GM15510 (cell line): ENCODE measurements around the gene POU2F1.

Experiments used
- POLR2A ChIP-seq: IDR thresholded peaks from 3 replicates; pipeline ENCODE4 v1.6.1; 2011; ENCODE audit warnings: borderline replicate concordance; ENCODE audit not compliant: insufficient read length; ENCODE audit errors: extremely low read depth

The POU2F1 gene

GRCh38 chr1:167388976-167389375 lies 168.3 kb downstream of the POU2F1 start:
- TF ChIP-seq POLR2A = no peak

GRCh38 chr1:167392200-167392696 lies 171.6 kb downstream of the POU2F1 start:
- no peak for TF ChIP-seq POLR2A

- no peak for TF ChIP-seq POLR2A
Observed at GRCh38 chr1:167400359-167400953, 179.8 kb downstream of the POU2F1 start.

GRCh38 chr1:167401260-167401873 lies 180.7 kb downstream of the POU2F1 start:
- TF ChIP-seq POLR2A = no peak

GRCh38 chr1:167404161-167404888 lies 183.6 kb downstream of the POU2F1 start:
- no peak for TF ChIP-seq POLR2A

GRCh38 chr1:167404908-167405307 lies 184.2 kb downstream of the POU2F1 start:
- no peak for TF ChIP-seq POLR2A

- no peak for TF ChIP-seq POLR2A
Observed at GRCh38 chr1:167408355-167408754, 187.7 kb downstream of the POU2F1 start.

- TF ChIP-seq POLR2A = no peak
Observed at GRCh38 chr1:167409183-167409582, 188.5 kb downstream of the POU2F1 start.

GRCh38 chr1:167412072-167412471 lies 191.4 kb downstream of the POU2F1 start:
- TF ChIP-seq POLR2A = no peak

- TF ChIP-seq POLR2A = no peak
Observed at GRCh38 chr1:167412920-167413319, 192.2 kb downstream of the POU2F1 start.

GRCh38 chr1:167413328-167413727 lies 192.6 kb downstream of the POU2F1 start:
- no peak for TF ChIP-seq POLR2A

GRCh38 chr1:167416506-167416905 lies 195.8 kb downstream of the POU2F1 start:
- no peak for TF ChIP-seq POLR2A

GRCh38 chr1:167418391-167418790 lies 197.7 kb downstream of the POU2F1 start:
- no peak for TF ChIP-seq POLR2A

GRCh38 chr1:167419245-167419644 lies 198.6 kb downstream of the POU2F1 start:
- TF ChIP-seq POLR2A = no peak

GRCh38 chr1:167420510-167420909 lies 199.8 kb downstream of the POU2F1 start:
- TF ChIP-seq POLR2A = no peak

- TF ChIP-seq POLR2A = no peak
Observed at GRCh38 chr1:167423684-167424619, 203.3 kb downstream of the POU2F1 start.

- TF ChIP-seq POLR2A = no peak
Observed at GRCh38 chr1:167425482-167425881, 204.8 kb downstream of the POU2F1 start.
